ENCODE data around the gene DRC7. TPM values are rescaled to one million over a fixed set of nuclear protein-coding genes. Genes with fewer than 3 reads are reported as not detected.

Gene DRC7
- total RNA-seq, 6 experiments from 2014 or later = not detected

DNA sequence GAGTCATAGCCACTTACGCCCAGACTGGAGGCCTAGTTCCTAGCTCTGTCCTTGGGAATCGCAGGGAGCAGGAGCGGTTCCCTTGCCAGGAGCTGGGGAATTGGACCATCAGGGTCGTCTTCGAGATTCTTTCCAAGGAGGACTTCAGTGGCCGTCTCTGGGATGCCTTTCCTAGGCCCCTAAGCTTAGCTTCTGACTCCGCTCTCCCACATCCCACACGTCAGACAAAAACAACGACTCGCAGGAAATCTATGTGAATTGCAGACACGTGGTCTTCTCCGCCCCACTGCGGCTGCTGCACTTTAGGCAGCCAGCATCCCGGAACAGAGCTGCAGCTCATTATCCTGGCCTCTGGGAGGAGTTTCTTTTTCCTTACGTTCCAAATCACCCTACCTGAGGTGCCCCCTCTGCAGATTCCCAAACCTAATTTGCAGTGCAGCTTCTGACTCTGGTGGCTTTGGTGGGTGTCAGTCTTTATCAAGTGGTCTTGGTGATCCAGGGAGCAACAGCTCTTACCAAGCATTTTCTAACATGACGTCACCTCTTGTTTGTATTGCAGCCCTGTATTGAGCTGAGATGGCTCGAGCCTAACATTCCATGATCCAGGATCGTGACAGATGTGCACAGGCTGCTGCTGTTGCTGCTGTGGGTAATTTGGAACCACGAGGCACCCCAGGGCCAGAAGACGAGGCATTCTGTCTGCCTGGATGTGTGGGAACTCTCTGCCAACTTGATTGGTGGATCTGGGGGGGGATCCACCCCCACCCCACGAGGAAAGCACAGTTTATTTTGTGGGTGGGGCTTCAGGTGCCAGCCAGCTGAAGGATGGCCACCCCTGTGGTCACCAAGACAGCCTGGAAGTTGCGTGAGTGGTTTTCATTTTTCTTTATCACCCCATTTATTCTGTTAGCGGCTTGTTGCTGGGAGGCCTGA is 42.1 kb downstream of the DRC7 start:
- Mint-ChIP-seq H3K27me3 (ENCODE audit: insufficient read depth) (peaks cover 5% of the 10 kb centered on the region; the same call in 1 of the 2 replicates), H3K27ac (peak overlapping the region; percentile 98), H3K9me3 (peaks cover 11% of the 10 kb centered on the region), H3K4me1 (ENCODE audit: low read depth) (peaks cover 25% of the 10 kb centered on the region), H3K36me3 (ENCODE audit: low read depth) (peaks cover 9% of the 10 kb centered on the region), H3K4me3 (peak overlapping the region; percentile 97)
- peak; percentile 78 for DNase-seq
- TF ChIP-seq, protein P1, sequence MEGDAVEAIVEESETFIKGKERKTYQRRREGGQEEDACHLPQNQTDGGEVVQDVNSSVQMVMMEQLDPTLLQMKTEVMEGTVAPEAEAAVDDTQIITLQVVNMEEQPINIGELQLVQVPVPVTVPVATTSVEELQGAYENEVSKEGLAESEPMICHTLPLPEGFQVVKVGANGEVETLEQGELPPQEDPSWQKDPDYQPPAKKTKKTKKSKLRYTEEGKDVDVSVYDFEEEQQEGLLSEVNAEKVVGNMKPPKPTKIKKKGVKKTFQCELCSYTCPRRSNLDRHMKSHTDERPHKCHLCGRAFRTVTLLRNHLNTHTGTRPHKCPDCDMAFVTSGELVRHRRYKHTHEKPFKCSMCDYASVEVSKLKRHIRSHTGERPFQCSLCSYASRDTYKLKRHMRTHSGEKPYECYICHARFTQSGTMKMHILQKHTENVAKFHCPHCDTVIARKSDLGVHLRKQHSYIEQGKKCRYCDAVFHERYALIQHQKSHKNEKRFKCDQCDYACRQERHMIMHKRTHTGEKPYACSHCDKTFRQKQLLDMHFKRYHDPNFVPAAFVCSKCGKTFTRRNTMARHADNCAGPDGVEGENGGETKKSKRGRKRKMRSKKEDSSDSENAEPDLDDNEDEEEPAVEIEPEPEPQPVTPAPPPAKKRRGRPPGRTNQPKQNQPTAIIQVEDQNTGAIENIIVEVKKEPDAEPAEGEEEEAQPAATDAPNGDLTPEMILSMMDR (IDR thresholded peaks at IDR 0.05) = peak; percentile 57

DNA sequence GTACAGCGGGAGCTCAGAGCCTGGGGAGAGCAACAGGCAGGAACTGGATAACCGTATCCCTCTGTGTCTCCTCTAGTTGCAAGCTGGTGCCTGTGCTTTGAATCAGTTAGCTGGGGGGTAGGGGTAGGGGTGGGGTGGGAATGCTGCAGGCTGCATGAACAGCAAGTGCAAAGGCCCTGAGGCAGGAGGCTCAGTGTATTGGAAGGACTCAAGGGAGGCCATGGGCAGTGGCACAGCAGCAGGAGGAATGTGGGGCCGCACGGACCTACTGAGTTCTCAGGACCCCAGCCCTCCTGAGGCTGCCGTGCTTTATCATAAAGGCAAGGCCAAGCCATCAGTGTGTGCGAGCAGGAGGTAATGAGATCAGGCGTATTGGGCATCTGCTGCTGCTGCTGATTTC is 44.2 kb downstream of the DRC7 start:
- no peak overlapping the region for H3K4me3 Mint-ChIP-seq
- H3K27ac Mint-ChIP-seq = no peak overlapping the region
- H3K27me3 Mint-ChIP-seq (ENCODE audit: insufficient read depth) = peaks cover 5% of the 10 kb centered on the region; the same call in 1 of the 2 replicates

DNA sequence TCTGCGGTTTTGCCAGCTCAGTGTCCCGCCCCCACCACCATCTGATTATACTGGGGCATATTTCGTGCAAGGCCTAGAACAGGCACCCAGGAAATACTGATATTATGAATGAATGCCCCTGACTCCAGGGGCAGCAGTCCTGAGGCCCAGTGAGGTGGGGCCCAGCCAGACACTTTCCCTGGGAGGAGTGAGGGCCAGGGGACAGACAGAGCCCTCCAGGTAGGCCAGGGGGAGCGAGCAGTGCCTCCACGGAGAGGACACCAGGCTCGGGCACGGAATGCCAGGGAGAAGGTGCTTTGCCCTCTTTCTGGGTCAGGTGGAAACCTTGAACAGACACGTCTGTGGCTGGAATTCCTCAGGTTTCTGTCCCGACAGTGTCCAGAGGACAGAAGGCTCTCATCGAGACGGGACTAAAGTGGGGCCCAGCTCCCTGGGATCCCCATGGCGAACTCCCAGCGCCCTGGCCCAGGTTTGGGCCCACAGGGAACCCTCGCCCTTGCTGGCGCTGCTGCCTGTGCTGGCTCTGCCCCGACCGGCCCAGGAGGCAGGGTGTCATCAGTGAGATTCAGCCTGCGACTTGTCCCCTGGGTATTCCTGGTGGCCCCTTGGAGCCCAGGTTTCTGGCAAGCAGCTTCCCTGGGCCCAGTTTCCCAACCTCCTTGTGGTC is 45.3 kb downstream of the DRC7 start:
- TF ChIP-seq, protein P1 (IDR thresholded peaks at IDR 0.05) = no peak
- Mint-ChIP-seq H3K4me3 (no peak overlapping the region), H3K9me3 (no peaks in the 10 kb centered on the region; the same call in 1 of the 2 replicates), H3K27me3 (ENCODE audit: insufficient read depth) (peaks cover 4% of the 10 kb centered on the region; the same call in 1 of the 2 replicates), H3K4me1 (ENCODE audit: low read depth) (peaks cover 21% of the 10 kb centered on the region), H3K36me3 (ENCODE audit: low read depth) (no peaks in the 10 kb centered on the region), H3K27ac (no peak overlapping the region)
- DNase-seq = no peak

More for the DNA sequence above, 44.2 kb downstream of the DRC7 start:
- Mint-ChIP-seq H3K36me3 (ENCODE audit: low read depth) (no peaks in the 10 kb centered on the region), H3K9me3 (no peaks in the 10 kb centered on the region; the same call in 1 of the 2 replicates), H3K4me1 (ENCODE audit: low read depth) (peaks cover 21% of the 10 kb centered on the region)
- DNase-seq = no peak
- TF ChIP-seq, protein P1 (IDR thresholded peaks at IDR 0.05) = no peak

DNA sequence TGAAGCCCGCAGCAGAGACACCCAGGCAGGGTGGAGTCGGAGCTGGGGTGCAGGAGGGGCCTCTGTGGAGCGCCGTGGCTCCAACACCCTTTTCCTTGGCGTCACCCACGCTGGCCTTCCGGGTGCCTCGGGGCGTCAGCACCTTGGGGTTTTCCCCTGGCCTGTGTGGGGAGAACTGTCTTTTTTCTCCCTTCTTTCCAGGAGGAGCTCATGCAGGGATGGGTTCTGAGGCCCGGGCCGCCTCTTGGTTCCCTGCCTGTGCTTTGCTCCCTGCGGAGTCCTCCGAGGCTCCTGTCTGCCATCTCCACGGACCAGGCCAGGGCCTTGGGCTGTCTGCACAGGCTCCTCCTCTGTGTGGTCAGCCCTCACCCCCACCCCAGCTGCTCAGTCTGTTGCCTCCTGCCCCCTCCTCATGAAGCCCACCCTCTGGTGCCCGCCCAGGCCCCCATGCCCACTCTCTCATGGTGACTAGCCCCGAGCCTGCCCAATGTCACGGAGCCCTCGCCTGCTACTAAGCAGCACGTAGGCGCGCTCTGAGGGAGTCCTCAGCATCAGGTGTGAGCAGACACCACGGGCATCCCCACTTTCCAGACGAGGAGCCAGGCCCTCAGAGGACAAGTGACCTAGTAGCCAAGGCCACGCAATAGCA is 45.9 kb downstream of the DRC7 start:
- no peak for DNase-seq
- no peak overlapping the region for H3K4me3 Mint-ChIP-seq
- no peaks in the 10 kb centered on the region; the same call in 1 of the 2 replicates for H3K27me3 Mint-ChIP-seq (ENCODE audit: insufficient read depth)
- peaks cover 21% of the 10 kb centered on the region for H3K4me1 Mint-ChIP-seq (ENCODE audit: low read depth)
- H3K36me3 Mint-ChIP-seq (ENCODE audit: low read depth) = no peaks in the 10 kb centered on the region
- TF ChIP-seq, protein P1 (IDR thresholded peaks at IDR 0.05) = no peak
- H3K27ac Mint-ChIP-seq = no peak overlapping the region
- no peaks in the 10 kb centered on the region for H3K9me3 Mint-ChIP-seq

DNA sequence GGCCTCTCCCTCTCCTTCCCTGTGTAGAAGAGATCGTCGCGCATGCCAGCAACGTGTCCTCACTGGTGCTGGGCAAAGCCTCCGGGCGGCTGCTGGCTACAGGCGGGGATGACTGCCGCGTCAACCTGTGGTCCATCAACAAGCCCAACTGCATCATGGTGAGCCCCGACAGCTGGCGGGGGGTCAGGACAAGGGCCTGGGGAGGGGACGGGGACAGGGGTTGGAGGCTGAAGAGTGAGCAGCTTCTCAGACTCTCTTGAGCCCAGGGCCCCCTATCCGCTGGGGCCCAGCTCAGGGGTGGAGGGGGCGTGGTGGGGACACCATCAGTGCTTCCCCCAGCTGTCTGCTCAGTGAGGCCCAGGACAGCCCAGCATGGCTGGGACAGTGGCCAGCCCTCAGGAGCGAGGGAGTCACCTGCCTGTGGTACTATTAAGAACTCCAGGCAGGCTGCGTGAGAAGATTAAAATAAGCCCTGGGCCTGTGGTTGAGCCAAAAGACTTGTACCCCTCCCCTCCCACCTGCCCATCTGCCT is 47.1 kb downstream of the DRC7 start:
- Mint-ChIP-seq H3K9me3 (no peaks in the 10 kb centered on the region), H3K4me3 (no peak overlapping the region), H3K4me1 (ENCODE audit: low read depth) (peaks cover 12% of the 10 kb centered on the region), H3K27ac (no peak overlapping the region), H3K36me3 (ENCODE audit: low read depth) (no peaks in the 10 kb centered on the region), H3K27me3 (ENCODE audit: insufficient read depth) (no peaks in the 10 kb centered on the region; the same call in 1 of the 2 replicates)
- no peak for DNase-seq
- TF ChIP-seq, protein P1 (IDR thresholded peaks at IDR 0.05) = no peak
